ENCODE results near the gene WDR62. TPM values are rescaled to one million over a fixed set of nuclear protein-coding genes. Genes with fewer than 3 reads are reported as not detected.

Gene WDR62
- total and polyA plus RNA-seq, 2 donors (not counting 3 experiments of a cell fraction or from before 2014, with no cell fraction given): 8.0 to 13.4 TPM

DNA sequence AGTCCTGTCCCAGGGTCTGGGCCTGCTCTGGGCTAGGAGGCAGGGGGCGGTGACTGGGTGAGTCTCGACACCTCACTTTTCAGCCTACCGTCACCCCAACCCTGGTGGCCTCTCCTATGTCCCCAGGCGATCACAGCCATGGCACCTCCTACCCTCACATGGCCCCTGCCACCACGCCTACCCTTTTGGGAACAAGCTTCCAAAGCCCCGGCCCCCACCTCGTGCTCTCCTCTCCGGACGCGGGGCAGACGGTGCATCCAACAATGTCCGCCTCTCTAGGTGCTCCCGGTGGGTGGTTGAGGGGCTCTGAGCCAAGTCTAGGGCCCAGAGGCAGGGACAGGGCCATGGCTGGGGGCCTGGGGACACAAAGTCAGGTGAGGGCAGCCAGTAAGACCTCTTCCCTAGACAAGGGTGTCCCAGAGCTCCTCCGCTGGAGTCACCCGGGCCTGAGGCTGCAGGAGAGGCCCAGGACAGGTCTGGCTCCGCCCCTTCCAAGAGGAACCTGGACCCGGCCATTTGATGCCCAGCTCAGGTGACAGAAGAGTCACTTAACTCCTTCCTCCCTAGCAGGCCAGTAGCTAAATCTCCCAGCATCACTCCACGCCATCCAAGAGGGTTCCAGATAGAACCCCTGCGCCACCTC is 46.2 kb upstream of the WDR62 start, which contains the start of gene SYNE4:
TSS of gene SYNE4 (minus strand) at position 478 of the 643 bp plus-strand sequence. CDS start at position 346, 132 bp downstream.
- dilution Hi-C loops (cut with MboI; ENCODE audit: extremely low pct_ligation_motif_present, low sequenced_read_pairs): no loop called here
- no peaks in the 10 kb centered on the region for H3K36me3 ChIP-seq (ENCODE audit: control insufficient read depth in 2 of 2, extremely low read depth in 1 of 2, insufficient read depth in 2 of 2, low read length in 2 of 2)
- no peak for TF ChIP-seq FOS (IDR thresholded peaks at IDR 0.05; ENCODE audit: borderline replicate concordance, insufficient read depth, low read length)
- TF ChIP-seq, protein P1, sequence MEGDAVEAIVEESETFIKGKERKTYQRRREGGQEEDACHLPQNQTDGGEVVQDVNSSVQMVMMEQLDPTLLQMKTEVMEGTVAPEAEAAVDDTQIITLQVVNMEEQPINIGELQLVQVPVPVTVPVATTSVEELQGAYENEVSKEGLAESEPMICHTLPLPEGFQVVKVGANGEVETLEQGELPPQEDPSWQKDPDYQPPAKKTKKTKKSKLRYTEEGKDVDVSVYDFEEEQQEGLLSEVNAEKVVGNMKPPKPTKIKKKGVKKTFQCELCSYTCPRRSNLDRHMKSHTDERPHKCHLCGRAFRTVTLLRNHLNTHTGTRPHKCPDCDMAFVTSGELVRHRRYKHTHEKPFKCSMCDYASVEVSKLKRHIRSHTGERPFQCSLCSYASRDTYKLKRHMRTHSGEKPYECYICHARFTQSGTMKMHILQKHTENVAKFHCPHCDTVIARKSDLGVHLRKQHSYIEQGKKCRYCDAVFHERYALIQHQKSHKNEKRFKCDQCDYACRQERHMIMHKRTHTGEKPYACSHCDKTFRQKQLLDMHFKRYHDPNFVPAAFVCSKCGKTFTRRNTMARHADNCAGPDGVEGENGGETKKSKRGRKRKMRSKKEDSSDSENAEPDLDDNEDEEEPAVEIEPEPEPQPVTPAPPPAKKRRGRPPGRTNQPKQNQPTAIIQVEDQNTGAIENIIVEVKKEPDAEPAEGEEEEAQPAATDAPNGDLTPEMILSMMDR (IDR thresholded peaks at IDR 0.05; ENCODE audit: extremely low read depth in 1 of 2, insufficient read depth in 1 of 2, low read depth in 1 of 2, low read length in 2 of 2): no peak
- no peak for TF ChIP-seq POLR2AphosphoS5 (IDR thresholded peaks at IDR 0.05; ENCODE audit: insufficient read depth, low read depth, low read length)
- TF ChIP-seq EZH2 (IDR thresholded peaks at IDR 0.05; ENCODE audit: borderline replicate concordance, low read depth, low read length, severe bottlenecking): no peak
- TF ChIP-seq GATA2 (IDR thresholded peaks at IDR 0.05; ENCODE audit: insufficient read depth, insufficient read length, low read depth, low read length): no peak
- no peak for TF ChIP-seq MYC (IDR thresholded peaks at IDR 0.05; ENCODE audit: low read depth, low read length)
- TF ChIP-seq, protein P2, sequence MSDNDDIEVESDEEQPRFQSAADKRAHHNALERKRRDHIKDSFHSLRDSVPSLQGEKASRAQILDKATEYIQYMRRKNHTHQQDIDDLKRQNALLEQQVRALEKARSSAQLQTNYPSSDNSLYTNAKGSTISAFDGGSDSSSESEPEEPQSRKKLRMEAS (IDR thresholded peaks at IDR 0.05; ENCODE audit: insufficient read depth, insufficient read length): no peak
- TF ChIP-seq JUN (IDR thresholded peaks at IDR 0.05; ENCODE audit: borderline replicate concordance, insufficient read depth, insufficient read length, low read depth): no peak
- TF ChIP-seq POLR2A (IDR thresholded peaks at IDR 0.05; ENCODE audit: low read depth, low read length): no peak
- DNase-seq (ENCODE audit: low read depth, low spot score) (no peak), FAIRE-seq (no peak)
- no peak within 1 kb of the TSS for H3K9ac ChIP-seq (replicated peaks; ENCODE audit: extremely low read depth, insufficient read depth, low read length)
- H4K20me1 ChIP-seq (replicated peaks; ENCODE audit: control insufficient read depth, extremely low read depth, insufficient read depth, low read length): no peaks in the 10 kb centered on the region
- H3K9me1 ChIP-seq (replicated peaks; ENCODE audit: control insufficient read depth, extremely low read depth, insufficient read depth, low read length): no peaks in the 10 kb centered on the region
- ChIA-PET CTCF (interaction anchor here (0.9 to 2.0 kb wide), 2 partner anchors 11 to 120 kb away, joined by 3 to 4 read pairs; no protein-coding TSS in a partner anchor), POLR2A (interaction anchor here (0.6 kb wide), 1 partner anchor 76 kb away, joined by 3 read pairs; no protein-coding TSS in a partner anchor)
- BruUV-seq (replicated peaks): no TSS peak
- intact Hi-C loops (cut with micrococcal nuclease): no loop called here
- peaks cover 8% of the 10 kb centered on the region for H3K4me1 ChIP-seq (ENCODE audit: control insufficient read depth, extremely low read depth, insufficient read depth, low read length)
- peak within 1 kb of the TSS in 1 of 3 experiments; percentile 20 for H3K4me3 ChIP-seq (replicated peaks in 1 of 3; ENCODE audit: insufficient read depth in 1 of 3, low read depth in 1 of 3, low read length in 3 of 3)
- H3K27me3 ChIP-seq (ENCODE audit: control insufficient read depth in 2 of 2, insufficient read depth in 2 of 2, low read length in 2 of 2): no peaks in the 10 kb centered on the region
- H2AFZ ChIP-seq (ENCODE audit: low read depth, low read length): peak within 1 kb of the TSS; percentile 75
- no peaks in the 10 kb centered on the region for H3K9me3 ChIP-seq (replicated peaks; ENCODE audit: control insufficient read depth, insufficient read depth, low read length)
- H3K27ac ChIP-seq (ENCODE audit: insufficient read depth, low read depth, low read length): no peak within 1 kb of the TSS
- H3K4me2 ChIP-seq (ENCODE audit: insufficient read depth, low read length): peak within 1 kb of the TSS; percentile 34
- H3K79me2 ChIP-seq (ENCODE audit: control insufficient read depth, insufficient read depth, low read length): no peaks in the 10 kb centered on the region

All from endothelial cell of umbilical vein (primary cell).